ENCODE data around the gene ATP8A1.
A peak's percentile ranks its signal among the peaks of the same experiment; 100 is the strongest.

The ATP8A1 gene

DNA sequence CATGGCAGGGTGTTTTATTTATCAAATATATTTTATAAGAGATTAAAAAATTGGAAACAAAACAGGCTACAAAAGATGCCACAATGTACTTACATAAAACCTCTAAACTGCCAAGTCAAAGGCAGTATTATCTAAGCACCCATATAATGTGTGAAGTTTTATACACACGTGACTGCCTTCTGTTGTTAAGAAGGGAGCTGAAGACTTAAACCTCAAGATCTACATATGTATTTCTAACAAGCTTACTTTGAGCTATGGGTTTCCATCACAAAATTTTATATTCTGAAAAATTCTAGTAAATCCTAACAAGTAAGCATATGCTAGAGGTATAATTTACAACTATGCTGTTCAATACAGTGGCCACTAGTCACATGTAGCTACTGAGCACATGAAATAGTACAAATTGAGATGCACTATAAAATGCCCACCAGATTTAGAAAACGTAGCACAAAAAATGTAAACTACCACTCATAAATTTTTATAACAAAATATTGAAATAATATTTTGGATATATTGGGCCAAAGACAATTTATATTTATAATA, 9.8 kb downstream of the ATP8A1 start:
- no peak overlapping the region for H3K4me3 ChIP-seq (ENCODE audit: low read depth, low read length)
- no peak for TF ChIP-seq CTCF (IDR thresholded peaks at IDR 0.05; ENCODE audit: borderline replicate concordance, insufficient read depth, low read depth, low read length)

DNA sequence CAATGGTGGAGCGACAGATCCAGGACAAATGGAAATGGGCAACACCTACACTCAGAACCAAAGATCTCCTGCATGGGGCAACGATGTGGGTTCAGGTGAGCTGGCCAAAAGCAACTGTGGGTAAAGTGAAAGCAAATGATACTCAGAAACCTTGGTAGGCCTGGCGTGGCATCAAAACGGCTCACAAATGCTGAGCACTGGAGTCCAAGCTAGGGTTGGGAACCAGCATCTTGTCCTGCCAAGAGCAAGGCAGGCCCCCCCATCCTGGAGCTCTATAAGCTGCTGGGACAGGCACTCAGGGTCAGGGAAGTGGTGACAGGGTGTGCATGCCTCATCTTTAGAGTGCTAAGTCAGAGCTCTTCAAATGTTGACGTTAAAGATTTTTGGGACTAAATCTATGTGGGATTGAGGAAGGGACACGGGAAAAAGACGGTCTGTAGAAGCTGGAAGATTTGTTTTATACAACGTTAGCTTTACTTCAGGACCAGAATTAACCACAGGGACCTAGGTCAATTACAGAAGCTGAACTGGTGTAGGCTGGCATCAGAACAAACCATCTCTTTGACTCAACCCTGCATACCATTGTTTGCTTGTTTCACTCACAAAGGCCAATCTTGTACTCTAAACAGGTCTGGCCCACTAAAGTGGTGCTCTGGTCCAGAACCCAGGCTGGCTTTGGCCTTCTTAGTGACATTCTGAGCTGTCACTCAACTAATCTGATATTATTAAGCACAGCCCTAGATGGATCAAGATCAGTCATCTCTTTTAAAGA, 10.7 kb downstream of the ATP8A1 start:
- peak overlapping the region; percentile 1 for H3K4me3 ChIP-seq (ENCODE audit: low read depth, low read length)
- TF ChIP-seq CTCF (IDR thresholded peaks at IDR 0.05; ENCODE audit: borderline replicate concordance, insufficient read depth, low read depth, low read length): no peak

DNA sequence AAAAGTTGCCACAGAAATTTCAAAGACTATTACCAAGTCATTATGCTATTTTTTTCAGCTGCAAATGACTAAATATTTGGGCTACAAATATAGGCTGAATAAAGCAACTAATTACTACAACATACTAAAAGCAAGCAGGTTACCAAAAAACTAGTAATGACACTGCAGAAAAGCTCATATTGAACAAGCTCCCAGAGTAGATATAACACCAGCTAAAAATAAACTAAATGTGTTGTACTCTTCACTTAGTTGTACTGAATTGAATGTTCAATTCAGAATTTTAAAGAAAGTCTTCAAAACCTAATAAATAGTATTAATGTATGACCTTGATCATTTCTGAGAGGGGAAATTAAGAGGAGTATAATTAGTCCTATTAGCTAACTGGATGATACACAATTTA, 12.0 kb downstream of the ATP8A1 start:
- TF ChIP-seq CTCF (IDR thresholded peaks at IDR 0.05; ENCODE audit: borderline replicate concordance, insufficient read depth, low read depth, low read length): no peak
- no peak overlapping the region for H3K4me3 ChIP-seq (ENCODE audit: low read depth, low read length)

DNA sequence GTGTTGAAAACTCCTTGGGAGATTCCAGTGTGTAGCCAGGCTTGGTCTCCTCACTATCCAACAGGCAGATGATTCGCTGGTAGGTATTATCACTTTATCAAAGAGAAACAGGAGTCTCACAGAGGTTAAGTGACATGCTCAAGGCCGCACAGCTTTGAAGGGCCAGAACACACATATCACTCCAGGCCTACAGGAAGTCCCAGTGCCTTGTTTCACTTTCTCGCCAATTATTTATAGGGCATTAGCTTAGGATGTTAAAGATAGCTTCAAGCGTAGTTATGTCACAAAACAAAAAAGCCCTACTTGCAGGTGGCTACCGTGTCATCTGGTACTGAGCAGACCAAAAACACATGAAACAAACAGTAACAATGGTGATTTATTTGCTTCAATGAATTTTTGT, 13.2 kb downstream of the ATP8A1 start:
- peak overlapping the region; percentile 21 for H3K4me3 ChIP-seq (ENCODE audit: low read depth, low read length)
- no peak for TF ChIP-seq CTCF (IDR thresholded peaks at IDR 0.05; ENCODE audit: borderline replicate concordance, insufficient read depth, low read depth, low read length)

GRCh38 chr4:42642845-42643615, 13.9 kb downstream of the ATP8A1 start:
- no peak for TF ChIP-seq CTCF (IDR thresholded peaks at IDR 0.05; ENCODE audit: borderline replicate concordance, insufficient read depth, low read depth, low read length)
- H3K4me3 ChIP-seq (ENCODE audit: low read depth, low read length): peak overlapping the region; percentile 21

- no peak for TF ChIP-seq CTCF (IDR thresholded peaks at IDR 0.05; ENCODE audit: borderline replicate concordance, insufficient read depth, low read depth, low read length)
- H3K4me3 ChIP-seq (ENCODE audit: low read depth, low read length): peak overlapping the region; percentile 34
Measured at GRCh38 chr4:42642101-42642797, 14.7 kb downstream of the ATP8A1 start.

Measured in GM12875 (cell line).